Testis (tissue), 2 donors: ENCODE measurements around the gene KRR1.
A peak's percentile ranks its signal among the peaks of the same experiment; 100 is the strongest.

Source experiments
- CTCF ChIP-seq, 3 experiments: fragments of 450-650 bp in 2 of 3; fragments of 200-600 bp in 1 of 3; sonication (generic) in 1 of 3; IDR thresholded peaks; one replicate each; pipeline ENCODE4 v1.5.1; 2016 to 2019; ENCODE audit warnings: antibody characterized with exemption in 3 of 3, mild to moderate bottlenecking in 2 of 3, moderate library complexity in 1 of 3
- POLR2A ChIP-seq: fragments of 450-650 bp; IDR thresholded peaks from one replicate; pipeline ENCODE4 v1.6.1; 2017; ENCODE audit warnings: antibody characterized with exemption, mild to moderate bottlenecking, moderate library complexity

- TF ChIP-seq CTCF (IDR thresholded peaks at IDR 0.05) (peak in 1 of 3 experiments; percentile 16), POLR2A (no peak)
Observed at GRCh38 chr12:75511116-75512048, at the start of gene KRR1.
